WTC11 (cell line): ENCODE results near the gene NAV2. TPM values are rescaled to one million over a fixed set of nuclear protein-coding genes. Genes with fewer than 3 reads are reported as not detected.

Experiments used
- ATAC-seq: fragments of 200-7000 bp; cut with Tn5 transposase; 2 replicates; pipeline ENCODE4 v1.10.0; 2021; ENCODE audit warnings: mild to moderate bottlenecking, moderate library complexity
- CTCF ChIA-PET: fragments of 300-600 bp; sonication (Branson Sonifier 250); formaldehyde crosslinking; loops from one replicate; lab custom pipeline; 2021; ENCODE audit warnings: antibody characterized with exemption; lab: Charles Lee
- POLR2A ChIA-PET: fragments of 350-600 bp; sonication (Branson Sonifier 250); formaldehyde crosslinking; loops from one replicate; lab custom pipeline; 2021; ENCODE audit warnings: antibody characterized with exemption; lab: Charles Lee
- DNase-seq: peaks from one replicate; pipeline ENCODE4 v3.0.0; 2021; ENCODE audit warnings: low spot score
- H3K27ac Mint-ChIP-seq: 2 replicates; pipeline ENCODE4 v1.8.0; 2021; ENCODE audit warnings: mixed read lengths
- H3K27me3 Mint-ChIP-seq: 2 replicates; pipeline ENCODE4 v1.8.0; 2021; ENCODE audit warnings: low read depth, mild to moderate bottlenecking, moderate library complexity, mixed read lengths
- H3K36me3 Mint-ChIP-seq: 2 replicates; pipeline ENCODE4 v1.8.0; 2021; ENCODE audit warnings: mixed read lengths
- H3K4me1 Mint-ChIP-seq: 2 replicates; pipeline ENCODE4 v1.8.0; 2022; ENCODE audit warnings: mixed read lengths
- H3K4me3 Mint-ChIP-seq: 2 replicates; pipeline ENCODE4 v1.8.0; 2021; ENCODE audit warnings: mild to moderate bottlenecking, moderate library complexity, mixed read lengths
- H3K9me3 Mint-ChIP-seq: 2 replicates; pipeline ENCODE4 v1.8.0; 2021; ENCODE audit warnings: mixed read lengths
- AFF4 ChIP-seq: sonication (generic); formaldehyde crosslinking; IDR thresholded peaks from 2 replicates; pipeline ENCODE4 v1.8.1; 2023; ENCODE audit warnings: mild to moderate bottlenecking, missing genetic modification reagents, borderline replicate concordance
- CDX4 ChIP-seq: fragments of 250-450 bp; sonication (Bioruptor Pico); IDR thresholded peaks from 2 replicates; pipeline ENCODE4 v1.9.0; 2021; ENCODE audit warnings: moderate library complexity, mild to moderate bottlenecking, inconsistent platforms, borderline replicate concordance
- CREB1 ChIP-seq: sonication (generic); formaldehyde crosslinking; IDR thresholded peaks from 2 replicates; pipeline ENCODE4 v1.8.0; 2023; ENCODE audit warnings: mild to moderate bottlenecking, missing genetic modification reagents
- E2F5 ChIP-seq: sonication (generic); formaldehyde crosslinking; IDR thresholded peaks from 2 replicates; pipeline ENCODE4 v1.8.1; 2022; ENCODE audit warnings: mild to moderate bottlenecking, moderate library complexity, missing genetic modification reagents
- GABPB1 ChIP-seq: sonication (generic); formaldehyde crosslinking; IDR thresholded peaks from 2 replicates; pipeline ENCODE4 v1.8.1; 2023; ENCODE audit warnings: mild to moderate bottlenecking, missing genetic modification reagents
- GTF2I ChIP-seq: fragments of 250-450 bp; sonication (Bioruptor Pico); conservative IDR thresholded peaks from 2 replicates; pipeline ENCODE4 v1.4.0; 2021; ENCODE audit warnings: mild to moderate bottlenecking
- JAZF1 ChIP-seq: fragments of 250-450 bp; sonication (Bioruptor Pico); IDR thresholded peaks from 2 replicates; pipeline ENCODE4 v1.9.0; 2021; ENCODE audit warnings: moderate library complexity, mild to moderate bottlenecking, inconsistent platforms
- KAT7 ChIP-seq: sonication (generic); formaldehyde crosslinking; IDR thresholded peaks from 2 replicates; pipeline ENCODE4 v1.8.1; 2023; ENCODE audit warnings: missing genetic modification reagents, mild to moderate bottlenecking, borderline replicate concordance
- NFE2L1 ChIP-seq: sonication (generic); formaldehyde crosslinking; IDR thresholded peaks from 2 replicates; pipeline ENCODE4 v1.8.1; 2023; ENCODE audit warnings: missing genetic modification reagents
- PREB ChIP-seq: sonication (generic); formaldehyde crosslinking; IDR thresholded peaks from 2 replicates; pipeline ENCODE4 v1.8.1; 2022; ENCODE audit warnings: mild to moderate bottlenecking, missing genetic modification reagents, moderate library complexity, borderline replicate concordance
- RORB ChIP-seq: fragments of 250-450 bp; sonication (Bioruptor Pico); IDR thresholded peaks from 2 replicates; pipeline ENCODE4 v1.9.0; 2021; ENCODE audit warnings: mild to moderate bottlenecking
- SMAD3 ChIP-seq: sonication (generic); formaldehyde crosslinking; IDR thresholded peaks from 2 replicates; pipeline ENCODE4 v1.8.0; 2022; ENCODE audit warnings: missing genetic modification reagents, mild to moderate bottlenecking, borderline replicate concordance
- ZNF219 ChIP-seq: sonication (generic); formaldehyde crosslinking; IDR thresholded peaks from 2 replicates; pipeline ENCODE4 v1.8.0; 2023; ENCODE audit warnings: missing genetic modification reagents, mild to moderate bottlenecking, borderline replicate concordance
- total RNA-seq: library from RNA; stranded (reverse); gene quantifications from 3 replicates; pipeline ENCODE4 v1.2.3, GENCODE V29; 2021
- TF ChIP-seq, protein P1 (sequence below): fragments of 250-450 bp; sonication (Bioruptor Pico); IDR thresholded peaks from 2 replicates; pipeline ENCODE4 v1.9.0; 2021; ENCODE audit warnings: mild to moderate bottlenecking, borderline replicate concordance
- TF ChIP-seq, protein P2 (sequence below): sonication (generic); formaldehyde crosslinking; IDR thresholded peaks from 2 replicates; pipeline ENCODE4 v1.8.0; 2022; ENCODE audit warnings: mild to moderate bottlenecking, missing genetic modification reagents
- TF ChIP-seq, protein P3 (sequence below): sonication (generic); formaldehyde crosslinking; IDR thresholded peaks from 2 replicates; pipeline ENCODE4 v1.8.1; 2022; ENCODE audit warnings: low read depth, mild to moderate bottlenecking, moderate library complexity, missing genetic modification reagents, borderline replicate concordance
- TF ChIP-seq, protein P4 (sequence below): sonication (generic); formaldehyde crosslinking; IDR thresholded peaks from 2 replicates; pipeline ENCODE4 v1.8.1; 2022; ENCODE audit warnings: missing genetic modification reagents, borderline replicate concordance

The NAV2 gene
- total RNA-seq, 1 experiment from 2014 or later: 42.8 TPM

DNA sequence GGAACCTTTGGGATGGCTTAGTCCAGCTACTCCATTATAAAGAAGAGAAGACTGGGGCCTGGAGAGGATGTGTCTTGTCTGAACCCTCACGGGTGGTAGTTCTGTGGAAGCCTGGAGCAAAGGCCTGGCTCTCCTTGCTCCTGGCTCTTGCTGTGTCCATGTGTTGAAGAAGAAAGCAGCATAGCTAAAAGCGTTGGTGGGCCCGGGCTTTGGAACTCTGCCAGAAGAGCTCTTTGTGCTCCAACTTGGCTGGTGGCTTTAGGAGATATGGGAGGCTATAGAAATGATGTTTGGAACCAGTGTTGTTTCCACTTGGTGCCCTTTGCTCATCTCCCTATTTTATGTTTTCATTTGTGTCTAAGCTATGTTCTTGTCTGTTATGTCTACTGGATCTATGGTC lies 316.6 kb downstream of the NAV2 start (continued):
- TF ChIP-seq, protein P1, sequence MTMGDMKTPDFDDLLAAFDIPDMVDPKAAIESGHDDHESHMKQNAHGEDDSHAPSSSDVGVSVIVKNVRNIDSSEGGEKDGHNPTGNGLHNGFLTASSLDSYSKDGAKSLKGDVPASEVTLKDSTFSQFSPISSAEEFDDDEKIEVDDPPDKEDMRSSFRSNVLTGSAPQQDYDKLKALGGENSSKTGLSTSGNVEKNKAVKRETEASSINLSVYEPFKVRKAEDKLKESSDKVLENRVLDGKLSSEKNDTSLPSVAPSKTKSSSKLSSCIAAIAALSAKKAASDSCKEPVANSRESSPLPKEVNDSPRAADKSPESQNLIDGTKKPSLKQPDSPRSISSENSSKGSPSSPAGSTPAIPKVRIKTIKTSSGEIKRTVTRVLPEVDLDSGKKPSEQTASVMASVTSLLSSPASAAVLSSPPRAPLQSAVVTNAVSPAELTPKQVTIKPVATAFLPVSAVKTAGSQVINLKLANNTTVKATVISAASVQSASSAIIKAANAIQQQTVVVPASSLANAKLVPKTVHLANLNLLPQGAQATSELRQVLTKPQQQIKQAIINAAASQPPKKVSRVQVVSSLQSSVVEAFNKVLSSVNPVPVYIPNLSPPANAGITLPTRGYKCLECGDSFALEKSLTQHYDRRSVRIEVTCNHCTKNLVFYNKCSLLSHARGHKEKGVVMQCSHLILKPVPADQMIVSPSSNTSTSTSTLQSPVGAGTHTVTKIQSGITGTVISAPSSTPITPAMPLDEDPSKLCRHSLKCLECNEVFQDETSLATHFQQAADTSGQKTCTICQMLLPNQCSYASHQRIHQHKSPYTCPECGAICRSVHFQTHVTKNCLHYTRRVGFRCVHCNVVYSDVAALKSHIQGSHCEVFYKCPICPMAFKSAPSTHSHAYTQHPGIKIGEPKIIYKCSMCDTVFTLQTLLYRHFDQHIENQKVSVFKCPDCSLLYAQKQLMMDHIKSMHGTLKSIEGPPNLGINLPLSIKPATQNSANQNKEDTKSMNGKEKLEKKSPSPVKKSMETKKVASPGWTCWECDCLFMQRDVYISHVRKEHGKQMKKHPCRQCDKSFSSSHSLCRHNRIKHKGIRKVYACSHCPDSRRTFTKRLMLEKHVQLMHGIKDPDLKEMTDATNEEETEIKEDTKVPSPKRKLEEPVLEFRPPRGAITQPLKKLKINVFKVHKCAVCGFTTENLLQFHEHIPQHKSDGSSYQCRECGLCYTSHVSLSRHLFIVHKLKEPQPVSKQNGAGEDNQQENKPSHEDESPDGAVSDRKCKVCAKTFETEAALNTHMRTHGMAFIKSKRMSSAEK (CRISPR knock-in tag): no peak

DNA sequence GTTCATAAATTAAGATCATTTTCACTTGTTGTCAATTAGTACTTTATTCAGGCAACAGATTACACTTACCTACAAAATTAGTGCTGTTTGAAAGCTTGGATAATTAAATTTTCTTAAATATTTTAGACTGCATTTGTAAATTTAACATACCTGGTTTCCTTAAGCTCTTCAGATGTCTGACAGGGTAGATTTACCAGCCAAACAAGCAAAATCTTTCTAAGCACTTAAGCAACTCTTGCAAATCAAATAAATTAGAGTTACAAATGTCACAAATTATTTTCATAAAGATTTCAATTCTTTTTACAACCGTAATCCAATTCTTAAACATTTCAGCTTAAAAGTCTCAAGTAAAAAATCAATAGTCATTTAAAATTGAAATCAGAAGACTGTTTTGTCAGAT lies 317.8 kb downstream of the NAV2 start:
- CTCF ChIA-PET: interaction anchor here (0.7 to 0.8 kb wide), 2 partner anchors 12 to 77 kb away, joined by 3 to 4 read pairs; no protein-coding TSS in a partner anchor
- Mint-ChIP-seq H3K9me3 (no peaks in the 10 kb centered on the region), H3K27me3 (peaks cover 8% of the 10 kb centered on the region; the same call in 1 of the 2 replicates), H3K4me3 (no peak overlapping the region), H3K27ac (no peak overlapping the region), H3K4me1 (peaks cover 88% of the 10 kb centered on the region), H3K36me3 (no peaks in the 10 kb centered on the region)
- TF ChIP-seq NFE2L1 (CRISPR knock-in tag) (no peak), RORB (no peak), AFF4 (CRISPR knock-in tag) (no peak), GABPB1 (no peak), CDX4 (CRISPR knock-in tag) (no peak), E2F5 (CRISPR knock-in tag) (no peak), PREB (CRISPR knock-in tag) (no peak), KAT7 (CRISPR knock-in tag) (no peak), GTF2I (CRISPR knock-in tag) (no peak), JAZF1 (CRISPR knock-in tag) (no peak), SMAD3 (no peak), ZNF219 (CRISPR knock-in tag) (no peak), CREB1 (CRISPR knock-in tag) (no peak)
- TF ChIP-seq, protein P2, sequence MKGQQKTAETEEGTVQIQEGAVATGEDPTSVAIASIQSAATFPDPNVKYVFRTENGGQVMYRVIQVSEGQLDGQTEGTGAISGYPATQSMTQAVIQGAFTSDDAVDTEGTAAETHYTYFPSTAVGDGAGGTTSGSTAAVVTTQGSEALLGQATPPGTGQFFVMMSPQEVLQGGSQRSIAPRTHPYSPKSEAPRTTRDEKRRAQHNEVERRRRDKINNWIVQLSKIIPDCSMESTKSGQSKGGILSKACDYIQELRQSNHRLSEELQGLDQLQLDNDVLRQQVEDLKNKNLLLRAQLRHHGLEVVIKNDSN (CRISPR knock-in tag): no peak
- TF ChIP-seq, protein P3, sequence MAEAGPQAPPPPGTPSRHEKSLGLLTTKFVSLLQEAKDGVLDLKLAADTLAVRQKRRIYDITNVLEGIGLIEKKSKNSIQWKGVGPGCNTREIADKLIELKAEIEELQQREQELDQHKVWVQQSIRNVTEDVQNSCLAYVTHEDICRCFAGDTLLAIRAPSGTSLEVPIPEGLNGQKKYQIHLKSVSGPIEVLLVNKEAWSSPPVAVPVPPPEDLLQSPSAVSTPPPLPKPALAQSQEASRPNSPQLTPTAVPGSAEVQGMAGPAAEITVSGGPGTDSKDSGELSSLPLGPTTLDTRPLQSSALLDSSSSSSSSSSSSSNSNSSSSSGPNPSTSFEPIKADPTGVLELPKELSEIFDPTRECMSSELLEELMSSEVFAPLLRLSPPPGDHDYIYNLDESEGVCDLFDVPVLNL: no peak
- TF ChIP-seq, protein P4, sequence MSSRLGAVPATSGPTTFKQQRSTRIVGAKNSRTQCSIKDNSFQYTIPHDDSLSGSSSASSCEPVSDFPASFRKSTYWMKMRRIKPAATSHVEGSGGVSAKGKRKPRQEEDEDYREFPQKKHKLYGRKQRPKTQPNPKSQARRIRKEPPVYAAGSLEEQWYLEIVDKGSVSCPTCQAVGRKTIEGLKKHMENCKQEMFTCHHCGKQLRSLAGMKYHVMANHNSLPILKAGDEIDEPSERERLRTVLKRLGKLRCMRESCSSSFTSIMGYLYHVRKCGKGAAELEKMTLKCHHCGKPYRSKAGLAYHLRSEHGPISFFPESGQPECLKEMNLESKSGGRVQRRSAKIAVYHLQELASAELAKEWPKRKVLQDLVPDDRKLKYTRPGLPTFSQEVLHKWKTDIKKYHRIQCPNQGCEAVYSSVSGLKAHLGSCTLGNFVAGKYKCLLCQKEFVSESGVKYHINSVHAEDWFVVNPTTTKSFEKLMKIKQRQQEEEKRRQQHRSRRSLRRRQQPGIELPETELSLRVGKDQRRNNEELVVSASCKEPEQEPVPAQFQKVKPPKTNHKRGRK (CRISPR knock-in tag): no peak
- ATAC-seq: no peak
- POLR2A ChIA-PET: no interaction called here
- no peak for DNase-seq
